GM18507 (cell line): ENCODE data around the gene B4GALNT1.
"Not testable (repeated sequence)": the region's sequence is repeated elsewhere in the genome, so short reads cannot be mapped to it uniquely, and the experiment has no call there.

ENCODE experiments used
- DNase-seq: peaks from one replicate; pipeline ENCODE4 v3.0.0; 2011; ENCODE audit warnings: low read depth; ENCODE audit not compliant: insufficient read length; ENCODE audit errors: extremely low spot score
- FAIRE-seq: peaks from 2 replicates; lab custom pipeline; 2011; peaks lifted over from hg19 to GRCh38; lab: Jason Lieb, UNC

Gene B4GALNT1

GRCh38 chr12:57623385-57623784, 9.6 kb downstream of the B4GALNT1 start:
- no peak for FAIRE-seq
- no peak for DNase-seq

- no peak for FAIRE-seq
- DNase-seq, result no peak
Observed at GRCh38 chr12:57622293-57623245, 10.4 kb downstream of the B4GALNT1 start.

- FAIRE-seq, result peak; percentile 42
- DNase-seq, result no peak
Observed at GRCh38 chr12:57621497-57622292, 11.3 kb downstream of the B4GALNT1 start.

- FAIRE-seq (no peak), DNase-seq (no peak)
Observed at GRCh38 chr12:57620936-57621496, 12.0 kb downstream of the B4GALNT1 start.

GRCh38 chr12:57620245-57620935, 12.6 kb downstream of the B4GALNT1 start:
- DNase-seq, result no peak
- FAIRE-seq, result no peak

- DNase-seq (no peak), FAIRE-seq (no peak)
Observed at GRCh38 chr12:57619434-57620244, 13.4 kb downstream of the B4GALNT1 start.

GRCh38 chr12:57618966-57619433, 14.0 kb downstream of the B4GALNT1 start:
- DNase-seq (no peak), FAIRE-seq (no peak)

GRCh38 chr12:57618431-57618830, 14.6 kb downstream of the B4GALNT1 start:
- not testable (repeated sequence) for DNase-seq, FAIRE-seq

GRCh38 chr12:57617942-57618341, 15.1 kb downstream of the B4GALNT1 start:
- FAIRE-seq (no peak), DNase-seq (no peak)

GRCh38 chr12:57616383-57617101, 16.5 kb downstream of the B4GALNT1 start:
- no peak for DNase-seq
- no peak for FAIRE-seq

- no peak for DNase-seq
- no peak for FAIRE-seq
Observed at GRCh38 chr12:57615637-57616036, 17.4 kb downstream of the B4GALNT1 start.

- no peak for FAIRE-seq
- no peak for DNase-seq
Observed at GRCh38 chr12:57614948-57615500, 18.0 kb downstream of the B4GALNT1 start.

- FAIRE-seq, result peak; percentile 79
- peak; percentile 69 for DNase-seq
Observed at GRCh38 chr12:57614178-57614947, 18.6 kb downstream of the B4GALNT1 start.

GRCh38 chr12:57613427-57614109, 19.4 kb downstream of the B4GALNT1 start:
- FAIRE-seq, result no peak
- DNase-seq, result no peak

- DNase-seq (no peak), FAIRE-seq (no peak)
Observed at GRCh38 chr12:57612711-57613426, 20.1 kb downstream of the B4GALNT1 start.
